HCT116 (cell line): ENCODE data around the gene RYR2. TPM values are rescaled to one million over a fixed set of nuclear protein-coding genes. Genes with fewer than 3 reads are reported as not detected.

Experiments
- ATAC-seq: fragments of 200-7000 bp; cut with Tn5 transposase; 2 replicates; pipeline ENCODE4 v1.9.1; 2020; ENCODE audit warnings: mild to moderate bottlenecking, moderate library complexity
- BruUV-seq: library from RNA; stranded (reverse); fragments of 400-500 nt; replicated peaks from 2 replicates; lab custom pipeline; 2021; lab: Mats Ljungman, UMichigan
- CTCF ChIA-PET: fragments of 300-600 bp; sonication (Branson Sonifier 250); formaldehyde crosslinking; loops from one replicate; lab custom pipeline; 2021; ENCODE audit warnings: antibody characterized with exemption; lab: Charles Lee
- POLR2A ChIA-PET: fragments of 300-600, 350-600 bp; sonication (Branson Sonifier 250); formaldehyde crosslinking; loops from one replicate; lab custom pipeline; 2021; ENCODE audit warnings: antibody characterized with exemption; lab: Charles Lee
- RAD21 ChIA-PET, 2 experiments: fragments of 300-600 bp; sonication (Branson Sonifier 250); formaldehyde crosslinking; loops; one replicate each; lab custom pipeline; 2023; ENCODE audit warnings: low total read pairs in 2 of 2; ENCODE audit not compliant: uncharacterized antibody in 2 of 2, unreplicated experiment in 2 of 2, low non-redundant PET in 1 of 2; lab: Charles Lee
- DNase-seq: peaks from one replicate; pipeline ENCODE4 v3.0.0-alpha.2; 2010; ENCODE audit warnings: low read depth, low spot score
- H2AFZ ChIP-seq: fragments of 200-600 bp; shearing (Covaris generic), sonication (generic); 2 replicates; pipeline ENCODE4 v1.6.1; 2017; ENCODE audit warnings: low read depth, mixed run types, mixed read lengths, antibody characterized with exemption, low read length; ENCODE audit not compliant: poor library complexity, severe bottlenecking
- H3K27ac ChIP-seq: 2 replicates; pipeline ENCODE4 v1.5.1; 2012; ENCODE audit warnings: low read depth, low read length
- H3K27me3 ChIP-seq: fragments of 200-600 bp; sonication (generic); 2 replicates; pipeline ENCODE4 v1.6.1; 2016; ENCODE audit warnings: mixed run types, low read length, mixed read lengths; ENCODE audit not compliant: insufficient read depth
- H3K36me3 ChIP-seq, 2 experiments: fragments of 200-500 bp in 1 of 2; fragments of 200-600 bp in 1 of 2; sonication (Bioruptor generic) in 1 of 2; sonication (generic) in 1 of 2; 2 replicates each; pipeline versions ENCODE4 v1.5.1 to v1.6.1; 2014 to 2016; ENCODE audit warnings: low read length in 2 of 2, inconsistent platforms in 1 of 2, mixed read lengths in 1 of 2, mixed run types in 1 of 2; ENCODE audit not compliant: insufficient read depth in 2 of 2, control insufficient read depth in 1 of 2
- H3K4me1 ChIP-seq, 2 experiments: fragments of 200-600 bp in 1 of 2; sonication (generic) in 1 of 2; 2 replicates each; pipeline versions ENCODE4 v1.5.1 to v1.6.1; 2012 to 2017; ENCODE audit warnings: low read length in 2 of 2, inconsistent platforms in 1 of 2, mild to moderate bottlenecking in 1 of 2, mixed read lengths in 1 of 2, mixed run types in 1 of 2, moderate library complexity in 1 of 2; ENCODE audit not compliant: insufficient read depth in 2 of 2, control insufficient read depth in 1 of 2
- H3K4me2 ChIP-seq: fragments of 200-600 bp; sonication (generic); 2 replicates; pipeline ENCODE4 v1.6.1; 2017; ENCODE audit warnings: mixed run types, low read length, mixed read lengths
- H3K4me3 ChIP-seq, 2 experiments: fragments of 200-600 bp in 1 of 2; sonication (generic) in 1 of 2; replicated peaks in 1 of 2; 2 replicates each; pipeline ENCODE4 v1.5.1; 2011 to 2016; ENCODE audit warnings: low read length in 2 of 2, control low read depth in 1 of 2, low read depth in 1 of 2, mild to moderate bottlenecking in 1 of 2, mixed read lengths in 1 of 2, mixed run types in 1 of 2
- H3K79me2 ChIP-seq: fragments of 200-600 bp; sonication (generic); 2 replicates; pipeline ENCODE4 v1.6.1; 2017; ENCODE audit warnings: mild to moderate bottlenecking, mixed run types, low read length, moderate library complexity, mixed read lengths; ENCODE audit not compliant: insufficient read depth
- H3K9ac ChIP-seq: fragments of 200-600 bp; sonication (generic); 2 replicates; pipeline ENCODE4 v1.6.1; 2016; ENCODE audit warnings: low read length, mixed read lengths
- H3K9me2 ChIP-seq: fragments of 200-600 bp; sonication (generic), shearing (Covaris generic); 2 replicates; pipeline ENCODE4 v1.6.1; 2017; ENCODE audit warnings: mixed run types, mild to moderate bottlenecking, moderate library complexity; ENCODE audit not compliant: insufficient read depth
- H3K9me3 ChIP-seq, 2 experiments: fragments of 200-500 bp in 1 of 2; fragments of 200-600 bp in 1 of 2; sonication (Bioruptor generic) in 1 of 2; sonication (generic) in 1 of 2; 2 replicates each; pipeline ENCODE4 v1.6.1; 2014 to 2017; ENCODE audit warnings: low read length in 2 of 2, mixed read lengths in 2 of 2, inconsistent platforms in 1 of 2, low read depth in 1 of 2, mild to moderate bottlenecking in 1 of 2, mixed run types in 1 of 2, moderate library complexity in 1 of 2; ENCODE audit not compliant: control insufficient read depth in 1 of 2, insufficient read depth in 1 of 2
- H4K20me1 ChIP-seq: fragments of 200-600 bp; sonication (generic), shearing (Covaris generic); 2 replicates; pipeline ENCODE4 v1.6.1; 2017; ENCODE audit warnings: mixed run types, mild to moderate bottlenecking, moderate library complexity; ENCODE audit not compliant: insufficient read depth
- CEBPB ChIP-seq: IDR thresholded peaks from 2 replicates; pipeline ENCODE4 v1.6.1; 2012; ENCODE audit warnings: low read depth
- CTCF ChIP-seq, 3 experiments: fragments of 200-600 bp in 1 of 3; sonication (generic) in 1 of 3; IDR thresholded peaks in 2 of 3; conservative IDR thresholded peaks in 1 of 3; 2 replicates each; pipeline ENCODE4 v1.5.1; 2012 to 2017; ENCODE audit warnings: low read depth in 2 of 3, low read length in 2 of 3, antibody characterized with exemption in 1 of 3, borderline replicate concordance in 1 of 3, control low read depth in 1 of 3, mild to moderate bottlenecking in 1 of 3, mixed read lengths in 1 of 3, mixed run types in 1 of 3, moderate library complexity in 1 of 3; ENCODE audit not compliant: insufficient read depth in 1 of 3
- ELF1 ChIP-seq: IDR thresholded peaks from 2 replicates; pipeline ENCODE4 v1.6.1; 2012; ENCODE audit warnings: low read depth, borderline replicate concordance
- EZH2 ChIP-seq: fragments of 200-600 bp; sonication (generic); IDR thresholded peaks from 2 replicates; pipeline ENCODE4 v1.6.1; 2017; ENCODE audit warnings: antibody characterized with exemption, mixed run types
- EZH2phosphoT487 ChIP-seq: fragments of 200-600 bp; IDR thresholded peaks from 2 replicates; pipeline ENCODE4 v1.6.1; 2018; ENCODE audit warnings: antibody characterized with exemption, borderline replicate concordance
- RAD21 ChIP-seq: IDR thresholded peaks from 2 replicates; pipeline ENCODE4 v1.6.1; 2012; ENCODE audit warnings: low read depth, mild to moderate bottlenecking
- TCF7L2 ChIP-seq: IDR thresholded peaks from 2 replicates; pipeline ENCODE4 v1.7.0; 2011; ENCODE audit warnings: borderline replicate concordance, inconsistent platforms; ENCODE audit not compliant: insufficient read depth, insufficient read length; ENCODE audit errors: extremely low read depth
- YY1 ChIP-seq: IDR thresholded peaks from 2 replicates; pipeline ENCODE4 v1.6.1; 2011; ENCODE audit warnings: low read length, low read depth, moderate library complexity, mild to moderate bottlenecking; ENCODE audit not compliant: insufficient replicate concordance; ENCODE audit errors: extremely low read depth
- ZFX ChIP-seq: fragments of 450-650 bp; IDR thresholded peaks from 2 replicates; pipeline ENCODE4 v1.6.1; 2017
- intact Hi-C: fragments of 100-400 bp; cut with micrococcal nuclease; formaldehyde crosslinking; loops from 2 replicates; pipeline ENCODE4 v1.10.0; 2022
- total RNA-seq: library from RNA; stranded (reverse); gene quantifications from one replicate; pipeline ENCODE4 v1.2.1, GENCODE V29; 2021; ENCODE audit not compliant: unreplicated experiment
- TF ChIP-seq, protein P1 (sequence below): IDR thresholded peaks from 2 replicates; pipeline ENCODE4 v1.6.1; 2012

RYR2 gene
- total RNA-seq, 1 experiment from 2014 or later, result 0.02 TPM

- RAD21 ChIA-PET, result no interaction called here
- CTCF ChIA-PET, result no interaction called here
- no peak overlapping the region for H3K9ac ChIP-seq
- no peaks in the 10 kb centered on the region for H3K4me1 ChIP-seq
- H3K4me2 ChIP-seq, result no peak overlapping the region
- H4K20me1 ChIP-seq, result no peaks in the 10 kb centered on the region
- H3K27ac ChIP-seq, result no peak overlapping the region
- no peak overlapping the region for H3K4me3 ChIP-seq
- no TSS peak for BruUV-seq
- DNase-seq (no peak), ATAC-seq (no peak)
- POLR2A ChIA-PET, result no interaction called here
- no peaks in the 10 kb centered on the region for H3K9me2 ChIP-seq
- intact Hi-C loops, result loop anchor here (10.0 kb wide), 1 partner anchor 58 kb away; no protein-coding TSS in a partner anchor
- H3K9me3 ChIP-seq, result peaks cover 0 to 17% of the 10 kb centered on the region in 2 experiments; a peak in 2 of 4 replicates
- TF ChIP-seq CEBPB (no peak), TCF7L2 (no peak), ZFX (no peak)
- no peaks in the 10 kb centered on the region for H3K27me3 ChIP-seq
- no peaks in the 10 kb centered on the region for H3K36me3 ChIP-seq
- no peak overlapping the region for H2AFZ ChIP-seq
- no peaks in the 10 kb centered on the region for H3K79me2 ChIP-seq
Measured at GRCh38 chr1:237732657-237733056, 690.7 kb downstream of the RYR2 start.

GRCh38 chr1:237736372-237737029, 694.5 kb downstream of the RYR2 start:
- peaks cover 8 to 10% of the 10 kb centered on the region in 2 experiments; a peak in 2 of 4 replicates for H3K9me3 ChIP-seq
- DNase-seq (no peak), ATAC-seq (no peak)
- no peaks in the 10 kb centered on the region for H4K20me1 ChIP-seq
- no peak overlapping the region for H3K4me2 ChIP-seq
- H3K9ac ChIP-seq, result no peak overlapping the region
- H3K36me3 ChIP-seq, result no peaks in the 10 kb centered on the region
- ChIA-PET RAD21 (no interaction called here), CTCF (no interaction called here), POLR2A (no interaction called here)
- no peaks in the 10 kb centered on the region for H3K4me1 ChIP-seq
- no peak overlapping the region for H2AFZ ChIP-seq
- H3K27ac ChIP-seq, result no peak overlapping the region
- no peaks in the 10 kb centered on the region for H3K9me2 ChIP-seq
- TF ChIP-seq TCF7L2 (no peak), RAD21 (no peak), ZFX (no peak), EZH2phosphoT487 (no peak), CTCF (IDR thresholded peaks at IDR 0.05 in 2 of 3, conservative IDR thresholded peaks at IDR 0.05 in 1 of 3; ENCODE audit: borderline replicate concordance in 1 of 3, insufficient read depth in 1 of 3, low read depth in 2 of 3, low read length in 2 of 3) (no peak), EZH2 (no peak), ELF1 (no peak), YY1 (no peak)
- TF ChIP-seq, protein P1, sequence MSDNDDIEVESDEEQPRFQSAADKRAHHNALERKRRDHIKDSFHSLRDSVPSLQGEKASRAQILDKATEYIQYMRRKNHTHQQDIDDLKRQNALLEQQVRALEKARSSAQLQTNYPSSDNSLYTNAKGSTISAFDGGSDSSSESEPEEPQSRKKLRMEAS, result no peak
- no peak overlapping the region for H3K4me3 ChIP-seq
- intact Hi-C loops, result loop anchor here (10.0 kb wide), 1 partner anchor 62 kb away; no protein-coding TSS in a partner anchor
- no peaks in the 10 kb centered on the region for H3K79me2 ChIP-seq
- BruUV-seq, result no TSS peak
- H3K27me3 ChIP-seq, result no peaks in the 10 kb centered on the region
